Parathyroid adenoma (tissue), 2 donors: ENCODE data around the gene ABHD16B.

ENCODE experiments used
- H2AFZ ChIP-seq: fragments of 300-600 bp; sonication (generic); one replicate; pipeline ENCODE4 v1.7.0; 2017; ENCODE audit warnings: antibody characterized with exemption, mild to moderate bottlenecking
- H3K27ac ChIP-seq: fragments of 300-600 bp; sonication (generic); one replicate; pipeline ENCODE4 v1.7.0; 2017
- H3K27me3 ChIP-seq: fragments of 300-600 bp; sonication (generic); one replicate; pipeline ENCODE4 v1.7.0; 2017; ENCODE audit warnings: low read length; ENCODE audit not compliant: control insufficient read depth, insufficient read depth
- H3K36me3 ChIP-seq: fragments of 300-600 bp; sonication (generic); one replicate; pipeline ENCODE4 v1.7.0; 2017; ENCODE audit warnings: low read length; ENCODE audit not compliant: control insufficient read depth, insufficient read depth
- H3K4me1 ChIP-seq: fragments of 300-600 bp; sonication (generic); one replicate; pipeline ENCODE4 v1.7.0; 2017; ENCODE audit warnings: control low read depth
- H3K4me2 ChIP-seq: fragments of 300-600 bp; sonication (generic); one replicate; pipeline ENCODE4 v1.7.0; 2017; ENCODE audit warnings: low read length
- H3K4me3 ChIP-seq: fragments of 300-600 bp; sonication (generic); one replicate; pipeline ENCODE4 v1.7.0; 2017; ENCODE audit warnings: low read depth, low read length
- H3K79me2 ChIP-seq: fragments of 300-600 bp; sonication (generic); one replicate; pipeline ENCODE4 v1.7.0; 2017; ENCODE audit warnings: control low read depth
- H3K9ac ChIP-seq: fragments of 300-600 bp; sonication (generic); one replicate; pipeline ENCODE4 v1.7.0; 2017; ENCODE audit warnings: mild to moderate bottlenecking
- H3K9me3 ChIP-seq: fragments of 300-600 bp; sonication (generic); one replicate; pipeline ENCODE4 v1.7.0; 2017; ENCODE audit warnings: low read length; ENCODE audit not compliant: control insufficient read depth
- CTCF ChIP-seq: fragments of 300-600 bp; sonication (generic); IDR thresholded peaks from one replicate; pipeline ENCODE4 v1.7.0; 2017; ENCODE audit warnings: antibody characterized with exemption, mild to moderate bottlenecking
- donor health status: primary hyperparathyroidism.

The ABHD16B gene

GRCh38 chr20:63911176-63911575, 49.9 kb downstream of the ABHD16B start:
- H3K27me3 ChIP-seq = no peaks in the 10 kb centered on the region
- H3K4me3 ChIP-seq = no peak overlapping the region
- no peak overlapping the region for H2AFZ ChIP-seq
- H3K9ac ChIP-seq = no peak overlapping the region
- no peak overlapping the region for H3K27ac ChIP-seq
- no peak for TF ChIP-seq CTCF
- no peak overlapping the region for H3K4me2 ChIP-seq
- peaks cover 92% of the 10 kb centered on the region for H3K79me2 ChIP-seq
- no peaks in the 10 kb centered on the region for H3K4me1 ChIP-seq
- H3K9me3 ChIP-seq = no peaks in the 10 kb centered on the region
- no peaks in the 10 kb centered on the region for H3K36me3 ChIP-seq
